ENCODE data around the gene SPATA2L. TPM values are rescaled to one million over a fixed set of nuclear protein-coding genes. Genes with fewer than 3 reads are reported as not detected.

SPATA2L gene
- total RNA-seq, result 10 to 100 TPM in 2 of 4 donors, 1 to 10 TPM in 2; 1.2 to 18.7 (median 7.2) TPM

GRCh38 chr16:89701425-89702406, at the start of gene SPATA2L:
Gene SPATA2L, minus strand, starts transcription at chr16:89701705. Its CDS starts 473 bp downstream, at chr16:89701232.
- TF ChIP-seq POLR2A (IDR thresholded peaks at IDR 0.05) (peak; percentile 85 to 92), CTCF (IDR thresholded peaks at IDR 0.05) (peak in 3 of 4 experiments; percentile 2 to 25 (median 14))
- Histone ChIP-seq H3K27me3 (no peaks in the 10 kb centered on the region), H3K9me3 (no peaks in the 10 kb centered on the region), H3K4me1 (peaks cover 0 to 11% of the 10 kb centered on the region in 2 donors), H3K36me3 (no peaks in the 10 kb centered on the region), H3K4me3 (peak within 1 kb of the TSS; percentile 69 to 77), H3K27ac (peak within 1 kb of the TSS; percentile 82 to 83)
- intact Hi-C loops (cut with DNase I; ENCODE audit: low total_unique reads), result no loop called here
- peak; percentile 77 to 85 for DNase-seq

GRCh38 chr16:89749637-89750036, 48.1 kb upstream of the SPATA2L start:
- H3K36me3 ChIP-seq, result no peaks in the 10 kb centered on the region
- no peak overlapping the region for H3K4me3 ChIP-seq
- intact Hi-C loops (cut with DNase I; ENCODE audit: low total_unique reads), result no loop called here
- H3K9me3 ChIP-seq, result no peaks in the 10 kb centered on the region
- H3K27ac ChIP-seq, result no peak overlapping the region
- DNase-seq, result no peak
- H3K4me1 ChIP-seq, result no peaks in the 10 kb centered on the region
- no peak for TF ChIP-seq POLR2A (IDR thresholded peaks at IDR 0.05)
- TF ChIP-seq CTCF (IDR thresholded peaks at IDR 0.05), result no peak
- no peaks in the 10 kb centered on the region for H3K27me3 ChIP-seq

- Histone ChIP-seq H3K9me3 (no peaks in the 10 kb centered on the region), H3K27ac (no peak overlapping the region), H3K4me3 (no peak overlapping the region), H3K4me1 (no peaks in the 10 kb centered on the region), H3K27me3 (no peaks in the 10 kb centered on the region), H3K36me3 (no peaks in the 10 kb centered on the region)
- TF ChIP-seq POLR2A (IDR thresholded peaks at IDR 0.05), result no peak
- TF ChIP-seq CTCF (IDR thresholded peaks at IDR 0.05), result no peak
- no peak for DNase-seq
- intact Hi-C loops (cut with DNase I; ENCODE audit: low total_unique reads), result no loop called here
Measured at GRCh38 chr16:89748921-89749320, 47.4 kb upstream of the SPATA2L start.

- H3K36me3 ChIP-seq, result no peaks in the 10 kb centered on the region
- TF ChIP-seq CTCF (IDR thresholded peaks at IDR 0.05), result no peak
- TF ChIP-seq POLR2A (IDR thresholded peaks at IDR 0.05), result no peak
- H3K27ac ChIP-seq, result no peak overlapping the region
- H3K27me3 ChIP-seq, result no peaks in the 10 kb centered on the region
- no peaks in the 10 kb centered on the region for H3K4me1 ChIP-seq
- H3K9me3 ChIP-seq, result no peaks in the 10 kb centered on the region
- no peak overlapping the region for H3K4me3 ChIP-seq
- intact Hi-C loops (cut with DNase I; ENCODE audit: low total_unique reads), result no loop called here
- DNase-seq, result no peak
Measured at GRCh38 chr16:89748076-89748475, 46.6 kb upstream of the SPATA2L start.

- no peaks in the 10 kb centered on the region for H3K27me3 ChIP-seq
- H3K27ac ChIP-seq, result no peak overlapping the region
- no peaks in the 10 kb centered on the region for H3K9me3 ChIP-seq
- H3K4me3 ChIP-seq, result no peak overlapping the region
- TF ChIP-seq CTCF (IDR thresholded peaks at IDR 0.05), result no peak
- TF ChIP-seq POLR2A (IDR thresholded peaks at IDR 0.05), result no peak
- intact Hi-C loops (cut with DNase I; ENCODE audit: low total_unique reads), result no loop called here
- H3K4me1 ChIP-seq, result no peaks in the 10 kb centered on the region
- no peak for DNase-seq
- no peaks in the 10 kb centered on the region for H3K36me3 ChIP-seq
Measured at GRCh38 chr16:89746043-89746442, 44.5 kb upstream of the SPATA2L start.
